Panc1 (cell line): ENCODE measurements around the gene LSM14B. TPM values are rescaled to one million over a fixed set of nuclear protein-coding genes. Genes with fewer than 3 reads are reported as not detected.

ENCODE experiments used
- ATAC-seq: fragments of 200-7000 bp; cut with Tn5 transposase; 2 replicates; pipeline ENCODE4 v1.9.1; 2020; ENCODE audit warnings: mild to moderate bottlenecking, moderate library complexity
- BruUV-seq: library from RNA; stranded (reverse); fragments of 400-500 nt; replicated peaks from 2 replicates; lab custom pipeline; 2021; lab: Mats Ljungman, UMichigan
- CTCF ChIA-PET: fragments of 300-600 bp; sonication (Branson Sonifier 250); formaldehyde crosslinking; loops from one replicate; lab custom pipeline; 2022; ENCODE audit warnings: antibody characterized with exemption; lab: Charles Lee
- POLR2A ChIA-PET: fragments of 300-600 bp; sonication (Branson Sonifier 250); formaldehyde crosslinking; loops from one replicate; lab custom pipeline; 2022; ENCODE audit warnings: antibody characterized with exemption; lab: Charles Lee
- DNase-seq: peaks from one replicate; pipeline ENCODE4 v3.0.0-alpha.2; 2010; ENCODE audit warnings: low read depth, low spot score
- H3K27ac ChIP-seq: 2 replicates; pipeline ENCODE4 v1.5.1; 2011; ENCODE audit warnings: mild to moderate bottlenecking, low read length, inconsistent platforms
- H3K27me3 ChIP-seq: fragments of 200-500 bp; sonication (Bioruptor generic); 2 replicates; pipeline ENCODE4 v1.6.0; 2014; ENCODE audit warnings: low read length, inconsistent platforms; ENCODE audit not compliant: control insufficient read depth, insufficient read depth
- H3K36me3 ChIP-seq: fragments of 200-500 bp; sonication (Bioruptor generic); 2 replicates; pipeline ENCODE4 v1.5.1; 2014; ENCODE audit warnings: inconsistent platforms, mild to moderate bottlenecking, low read length, moderate library complexity; ENCODE audit not compliant: control insufficient read depth, insufficient read depth
- H3K4me1 ChIP-seq: 2 replicates; pipeline ENCODE4 v1.5.1; 2011; ENCODE audit warnings: inconsistent platforms, mild to moderate bottlenecking, low read length, moderate library complexity; ENCODE audit not compliant: control insufficient read depth, insufficient read depth
- H3K4me3 ChIP-seq, 2 experiments: 2 replicates each; pipeline ENCODE4 v1.5.1; 2011 to 2012; ENCODE audit warnings: low read depth in 2 of 2, low read length in 2 of 2, mild to moderate bottlenecking in 2 of 2, inconsistent platforms in 1 of 2, moderate library complexity in 1 of 2
- H3K9me3 ChIP-seq: fragments of 200-500 bp; sonication (Bioruptor generic); 2 replicates; pipeline ENCODE4 v1.5.1; 2014; ENCODE audit warnings: low read depth, mild to moderate bottlenecking, inconsistent platforms, low read length, moderate library complexity; ENCODE audit not compliant: control insufficient read depth, insufficient read depth
- POLR2AphosphoS5 ChIP-seq: IDR thresholded peaks from 2 replicates; pipeline ENCODE4 v1.6.1; 2012; ENCODE audit warnings: mild to moderate bottlenecking, low read depth, low read length, moderate library complexity
- SIN3A ChIP-seq: IDR thresholded peaks from 2 replicates; pipeline ENCODE4 v1.6.1; 2012; ENCODE audit warnings: low read depth, mild to moderate bottlenecking, low read length, moderate library complexity, borderline replicate concordance; ENCODE audit not compliant: insufficient read depth
- TCF7L2 ChIP-seq: IDR thresholded peaks from 2 replicates; pipeline ENCODE4 v1.6.1; 2011; ENCODE audit warnings: mild to moderate bottlenecking, low read depth, low read length, inconsistent platforms
- in situ Hi-C: cut with HindIII; loops from 2 replicates; pipeline ENCODE4 v1.10.0; 2016; ENCODE audit warnings: low sequenced_read_pairs, low pct_unique_long_range_greater_than_20kb
- intact Hi-C: fragments of 100-400 bp; cut with micrococcal nuclease; formaldehyde crosslinking; loops from one replicate; pipeline ENCODE4 v1.10.0; 2022; ENCODE audit not compliant: unreplicated experiment
- total RNA-seq: library from RNA; stranded (reverse); gene quantifications from one replicate; pipeline ENCODE4 v1.2.1, GENCODE V29; 2021; ENCODE audit not compliant: unreplicated experiment
- TF ChIP-seq, protein P1 (sequence below), 2 experiments: IDR thresholded peaks; 2 replicates each; pipeline ENCODE4 v1.6.1; 2011 to 2012; ENCODE audit warnings: low read depth in 2 of 2, control low read depth in 1 of 2, low read length in 1 of 2, mild to moderate bottlenecking in 1 of 2, moderate library complexity in 1 of 2; ENCODE audit not compliant: insufficient read depth in 1 of 2
- TF ChIP-seq, protein P2 (sequence below): fragments of 450-650 bp; IDR thresholded peaks from 2 replicates; pipeline ENCODE4 v1.5.1; 2017; ENCODE audit warnings: mild to moderate bottlenecking

The LSM14B gene
- total RNA-seq, 1 experiment from 2014 or later = 52.2 TPM

- no peak overlapping the region for H3K4me3 ChIP-seq
- in situ Hi-C loops (no loop called here), intact Hi-C loops (loop anchor here (5.0 kb wide), 1 partner anchor 71 kb away; the partner anchor contains the start of gene TAF4)
- H3K36me3 ChIP-seq = peaks cover 43% of the 10 kb centered on the region
- H3K27ac ChIP-seq = no peak overlapping the region
- no peak for ATAC-seq
- ChIA-PET POLR2A (no interaction called here), CTCF (no interaction called here)
- peaks cover 12% of the 10 kb centered on the region; the same call in 1 of the 2 replicates for H3K4me1 ChIP-seq
- no peaks in the 10 kb centered on the region for H3K27me3 ChIP-seq
- TF ChIP-seq, protein P1, sequence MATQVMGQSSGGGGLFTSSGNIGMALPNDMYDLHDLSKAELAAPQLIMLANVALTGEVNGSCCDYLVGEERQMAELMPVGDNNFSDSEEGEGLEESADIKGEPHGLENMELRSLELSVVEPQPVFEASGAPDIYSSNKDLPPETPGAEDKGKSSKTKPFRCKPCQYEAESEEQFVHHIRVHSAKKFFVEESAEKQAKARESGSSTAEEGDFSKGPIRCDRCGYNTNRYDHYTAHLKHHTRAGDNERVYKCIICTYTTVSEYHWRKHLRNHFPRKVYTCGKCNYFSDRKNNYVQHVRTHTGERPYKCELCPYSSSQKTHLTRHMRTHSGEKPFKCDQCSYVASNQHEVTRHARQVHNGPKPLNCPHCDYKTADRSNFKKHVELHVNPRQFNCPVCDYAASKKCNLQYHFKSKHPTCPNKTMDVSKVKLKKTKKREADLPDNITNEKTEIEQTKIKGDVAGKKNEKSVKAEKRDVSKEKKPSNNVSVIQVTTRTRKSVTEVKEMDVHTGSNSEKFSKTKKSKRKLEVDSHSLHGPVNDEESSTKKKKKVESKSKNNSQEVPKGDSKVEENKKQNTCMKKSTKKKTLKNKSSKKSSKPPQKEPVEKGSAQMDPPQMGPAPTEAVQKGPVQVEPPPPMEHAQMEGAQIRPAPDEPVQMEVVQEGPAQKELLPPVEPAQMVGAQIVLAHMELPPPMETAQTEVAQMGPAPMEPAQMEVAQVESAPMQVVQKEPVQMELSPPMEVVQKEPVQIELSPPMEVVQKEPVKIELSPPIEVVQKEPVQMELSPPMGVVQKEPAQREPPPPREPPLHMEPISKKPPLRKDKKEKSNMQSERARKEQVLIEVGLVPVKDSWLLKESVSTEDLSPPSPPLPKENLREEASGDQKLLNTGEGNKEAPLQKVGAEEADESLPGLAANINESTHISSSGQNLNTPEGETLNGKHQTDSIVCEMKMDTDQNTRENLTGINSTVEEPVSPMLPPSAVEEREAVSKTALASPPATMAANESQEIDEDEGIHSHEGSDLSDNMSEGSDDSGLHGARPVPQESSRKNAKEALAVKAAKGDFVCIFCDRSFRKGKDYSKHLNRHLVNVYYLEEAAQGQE (IDR thresholded peaks at IDR 0.05; ENCODE audit: insufficient read depth in 1 of 2, low read depth in 2 of 2, low read length in 1 of 2) = 0 out of 4 replicates have a peak, but pooled peaks of 1 of the 2 experiments have one; percentile 41
- no peak for TF ChIP-seq TCF7L2
- no peaks in the 10 kb centered on the region for H3K9me3 ChIP-seq
- no peak for DNase-seq
- no TSS peak for BruUV-seq
Observed at GRCh38 chr20:62138204-62138543, 15.9 kb downstream of the LSM14B start.

DNA sequence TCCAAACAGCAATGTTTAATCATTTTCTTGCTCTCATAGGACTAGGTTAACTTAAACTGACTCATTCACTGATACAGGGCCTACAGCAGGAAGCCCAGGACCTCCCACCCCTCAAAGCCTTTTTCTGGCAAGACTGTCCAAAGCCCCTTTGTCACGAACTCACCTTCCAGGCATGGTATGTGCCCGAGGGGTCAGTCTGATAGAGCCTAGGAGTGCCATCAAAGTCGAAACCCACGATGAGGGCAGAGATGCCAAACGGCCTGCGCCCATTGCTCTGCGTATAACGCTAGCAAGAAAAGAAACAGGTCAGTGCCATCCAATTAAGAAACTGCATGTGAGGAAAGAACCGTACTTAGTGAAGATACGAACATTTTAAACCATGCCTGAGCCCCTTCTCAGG is 16.6 kb downstream of the LSM14B start:
- TF ChIP-seq, protein P1 (IDR thresholded peaks at IDR 0.05; ENCODE audit: insufficient read depth in 1 of 2, low read depth in 2 of 2, low read length in 1 of 2) = no peak
- no peak for TF ChIP-seq TCF7L2
- TF ChIP-seq SIN3A = no peak
- TF ChIP-seq, protein P2, sequence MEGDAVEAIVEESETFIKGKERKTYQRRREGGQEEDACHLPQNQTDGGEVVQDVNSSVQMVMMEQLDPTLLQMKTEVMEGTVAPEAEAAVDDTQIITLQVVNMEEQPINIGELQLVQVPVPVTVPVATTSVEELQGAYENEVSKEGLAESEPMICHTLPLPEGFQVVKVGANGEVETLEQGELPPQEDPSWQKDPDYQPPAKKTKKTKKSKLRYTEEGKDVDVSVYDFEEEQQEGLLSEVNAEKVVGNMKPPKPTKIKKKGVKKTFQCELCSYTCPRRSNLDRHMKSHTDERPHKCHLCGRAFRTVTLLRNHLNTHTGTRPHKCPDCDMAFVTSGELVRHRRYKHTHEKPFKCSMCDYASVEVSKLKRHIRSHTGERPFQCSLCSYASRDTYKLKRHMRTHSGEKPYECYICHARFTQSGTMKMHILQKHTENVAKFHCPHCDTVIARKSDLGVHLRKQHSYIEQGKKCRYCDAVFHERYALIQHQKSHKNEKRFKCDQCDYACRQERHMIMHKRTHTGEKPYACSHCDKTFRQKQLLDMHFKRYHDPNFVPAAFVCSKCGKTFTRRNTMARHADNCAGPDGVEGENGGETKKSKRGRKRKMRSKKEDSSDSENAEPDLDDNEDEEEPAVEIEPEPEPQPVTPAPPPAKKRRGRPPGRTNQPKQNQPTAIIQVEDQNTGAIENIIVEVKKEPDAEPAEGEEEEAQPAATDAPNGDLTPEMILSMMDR = no peak
- TF ChIP-seq POLR2AphosphoS5 = no peak
- BruUV-seq = no TSS peak
- CTCF ChIA-PET = no interaction called here
- ATAC-seq (no peak), DNase-seq (no peak)
- Histone ChIP-seq H3K36me3 (peaks cover 43% of the 10 kb centered on the region), H3K9me3 (no peaks in the 10 kb centered on the region), H3K27ac (no peak overlapping the region), H3K4me3 (no peak overlapping the region), H3K27me3 (no peaks in the 10 kb centered on the region), H3K4me1 (peaks cover 12% of the 10 kb centered on the region; the same call in 1 of the 2 replicates)
- POLR2A ChIA-PET = no interaction called here
- intact Hi-C loops = loop anchor here (5.0 kb wide), 1 partner anchor 72 kb away; the partner anchor contains the start of gene TAF4
- in situ Hi-C loops = no loop called here
